SJCRH30 (cell line): ENCODE measurements around the gene TMCO4. TPM values are rescaled to one million over a fixed set of nuclear protein-coding genes. Genes with fewer than 3 reads are reported as not detected.
"Not testable (repeated sequence)": the region's sequence is repeated elsewhere in the genome, so short reads cannot be mapped to it uniquely, and the experiment has no call there.

Experiments used
- DNase-seq, 2 experiments: peaks; one replicate each; pipeline ENCODE4 v3.0.0-alpha.2; 2015 to 2020
- H3K27ac ChIP-seq: fragments of 250-450 bp; sonication (Bioruptor Pico); 2 replicates; pipeline ENCODE4 v1.5.1; 2020; ENCODE audit warnings: mild to moderate bottlenecking, moderate library complexity
- H3K27me3 ChIP-seq: fragments of 250-450 bp; sonication (Bioruptor Pico); 2 replicates; pipeline ENCODE4 v1.5.1; 2020; ENCODE audit warnings: mild to moderate bottlenecking, moderate library complexity
- H3K36me3 ChIP-seq: fragments of 250-450 bp; sonication (Bioruptor Pico); 2 replicates; pipeline ENCODE4 v1.5.1; 2020; ENCODE audit warnings: mild to moderate bottlenecking, moderate library complexity
- H3K4me1 ChIP-seq: fragments of 250-450 bp; sonication (Bioruptor Pico); 2 replicates; pipeline ENCODE4 v1.5.1; 2020; ENCODE audit warnings: mild to moderate bottlenecking, moderate library complexity
- H3K4me3 ChIP-seq: fragments of 250-450 bp; sonication (Bioruptor Pico); 2 replicates; pipeline ENCODE4 v1.5.1; 2020; ENCODE audit warnings: mild to moderate bottlenecking, moderate library complexity
- H3K9me3 ChIP-seq: fragments of 250-450 bp; sonication (Bioruptor Pico); replicated peaks from 2 replicates; pipeline ENCODE4 v1.5.1; 2020; ENCODE audit warnings: mild to moderate bottlenecking, moderate library complexity
- total RNA-seq: library from RNA; depleted of rRNA; stranded (reverse); fragments of >200 nt; shearing (Covaris generic); gene quantifications from 2 replicates; pipeline ENCODE4 v1.2.3, GENCODE V29; 2014; rRNA removed

TMCO4 gene
- total RNA-seq, result 17.7 and 18.0 TPM in 2 replicates

DNA sequence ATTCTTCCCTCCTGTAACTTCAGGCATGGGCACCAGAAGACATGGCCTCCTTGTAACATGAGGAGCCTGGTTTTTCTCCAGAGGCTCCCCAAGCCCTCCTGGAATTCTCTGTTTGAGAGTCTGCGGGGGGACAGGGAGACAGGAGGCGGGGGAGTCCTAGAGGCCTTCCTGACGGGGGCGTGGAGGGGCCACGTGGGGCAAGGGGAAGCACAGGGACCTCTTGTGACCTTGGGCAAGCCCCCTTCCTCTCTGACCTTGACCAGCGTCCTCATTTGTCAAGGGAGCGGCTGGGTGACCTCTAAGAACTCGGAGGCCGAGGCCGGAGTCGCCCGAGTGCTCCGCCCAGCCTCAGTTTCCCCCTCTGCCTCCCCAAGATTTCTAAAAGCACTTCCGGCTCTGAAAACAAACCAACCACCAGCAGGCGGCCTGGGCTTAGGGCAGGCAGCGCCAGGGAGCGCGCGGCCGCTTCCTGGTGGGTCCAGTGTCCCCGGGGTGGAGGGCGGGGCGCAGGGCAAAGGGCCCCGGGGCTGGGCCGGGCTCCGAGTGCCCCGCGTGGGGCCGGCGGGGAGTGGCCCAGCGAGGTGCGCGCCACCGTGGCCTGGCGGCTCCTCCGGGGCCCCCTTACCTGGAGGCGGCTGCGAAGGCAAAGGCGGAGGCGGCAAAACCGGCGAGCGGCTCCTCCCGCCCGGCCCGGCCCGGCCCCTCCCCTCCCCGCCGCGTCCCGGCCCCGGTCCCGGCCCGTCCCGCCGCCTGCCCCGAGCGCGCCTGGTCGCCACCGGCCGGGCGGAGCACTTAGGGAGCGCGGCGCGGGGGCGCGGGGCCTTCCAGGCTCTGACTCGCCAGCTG lies at the start of gene TMCO4:
Gene TMCO4 (minus strand): TSS at position 687 of the 846 bp plus-strand sequence. CDS start 19,158 bp downstream, outside the sequence.
- Histone ChIP-seq H3K27me3 (no peaks in the 10 kb centered on the region), H3K27ac (no peak within 1 kb of the TSS), H3K9me3 (no peaks in the 10 kb centered on the region), H3K4me1 (peaks cover 8% of the 10 kb centered on the region; the same call in 1 of the 2 replicates), H3K4me3 (peak within 1 kb of the TSS; percentile 14; the same call in 1 of the 2 replicates), H3K36me3 (no peaks in the 10 kb centered on the region)
- no peak for DNase-seq

DNA sequence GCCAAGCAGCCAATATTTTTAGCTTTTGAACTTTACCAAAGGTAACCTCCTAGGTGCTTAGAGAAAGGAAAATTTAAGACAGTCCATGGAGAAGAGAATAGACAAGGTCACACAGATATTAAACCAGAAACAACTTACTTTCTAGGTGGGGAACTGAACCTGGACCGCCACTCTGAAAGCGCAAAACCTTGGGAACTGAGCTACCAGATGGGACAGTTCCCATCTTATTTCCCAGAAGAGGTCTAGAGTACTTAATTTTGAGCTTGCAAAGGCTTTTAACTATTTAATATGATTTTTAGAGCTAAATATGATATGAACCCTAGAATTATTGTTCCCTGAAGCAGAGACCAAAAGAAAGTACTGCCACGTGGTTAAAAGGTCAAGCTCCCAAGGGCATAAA lies 49.6 kb upstream of the TMCO4 start:
- not testable (repeated sequence) for H3K4me3 ChIP-seq, DNase-seq, H3K27me3 ChIP-seq, H3K9me3 ChIP-seq, H3K4me1 ChIP-seq, H3K27ac ChIP-seq, H3K36me3 ChIP-seq

DNA sequence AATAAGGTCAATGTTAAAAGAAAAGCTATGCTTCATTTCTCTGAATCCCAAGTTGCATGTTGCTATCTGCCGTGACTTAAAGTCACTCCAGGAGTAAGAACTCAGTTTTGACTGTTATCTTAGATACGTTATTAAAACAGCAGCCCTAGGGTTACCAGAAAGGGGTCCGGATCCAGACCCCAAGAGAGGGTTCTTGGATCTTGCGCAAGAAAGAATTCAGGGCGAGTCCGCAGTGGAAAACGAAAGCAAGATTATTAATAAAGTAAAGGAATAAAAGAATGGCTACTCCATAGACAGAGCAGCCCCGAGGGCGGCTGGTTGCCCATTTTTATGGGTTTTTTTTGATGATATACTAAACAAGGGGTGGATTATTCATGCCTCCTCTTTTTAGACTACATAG lies 47.6 kb upstream of the TMCO4 start:
- not testable (repeated sequence) for H3K27ac ChIP-seq, H3K9me3 ChIP-seq, H3K4me1 ChIP-seq, H3K27me3 ChIP-seq, H3K4me3 ChIP-seq, DNase-seq, H3K36me3 ChIP-seq

DNA sequence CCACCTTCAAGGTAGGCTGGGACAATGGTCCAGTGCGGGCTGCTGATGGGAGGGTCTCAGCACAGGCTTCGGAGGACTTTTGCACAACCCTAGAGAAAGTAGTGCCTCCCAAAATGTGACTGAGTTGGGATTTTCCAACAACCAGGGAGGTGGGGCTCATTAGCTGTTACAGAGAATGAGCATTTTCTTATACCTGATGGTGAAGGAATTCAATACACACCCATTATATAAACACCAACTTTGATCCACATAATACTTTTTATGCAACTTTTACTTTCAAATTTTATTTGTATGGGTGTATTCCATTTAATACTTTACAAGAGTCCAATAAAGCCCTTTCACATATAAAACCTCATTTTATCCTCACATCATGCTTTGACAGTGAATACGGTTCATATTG lies 46.6 kb upstream of the TMCO4 start:
- Histone ChIP-seq H3K9me3 (0 out of 2 replicates have a peak, but pooled peaks cover 4% of the 10 kb centered on the region), H3K4me1 (0 out of 2 replicates have a peak, but pooled peaks cover 3% of the 10 kb centered on the region), H3K27me3 (no peaks in the 10 kb centered on the region), H3K27ac (no peak overlapping the region), H3K4me3 (no peak overlapping the region), H3K36me3 (no peaks in the 10 kb centered on the region; the same call in 1 of the 2 replicates)
- DNase-seq, result no peak

DNA sequence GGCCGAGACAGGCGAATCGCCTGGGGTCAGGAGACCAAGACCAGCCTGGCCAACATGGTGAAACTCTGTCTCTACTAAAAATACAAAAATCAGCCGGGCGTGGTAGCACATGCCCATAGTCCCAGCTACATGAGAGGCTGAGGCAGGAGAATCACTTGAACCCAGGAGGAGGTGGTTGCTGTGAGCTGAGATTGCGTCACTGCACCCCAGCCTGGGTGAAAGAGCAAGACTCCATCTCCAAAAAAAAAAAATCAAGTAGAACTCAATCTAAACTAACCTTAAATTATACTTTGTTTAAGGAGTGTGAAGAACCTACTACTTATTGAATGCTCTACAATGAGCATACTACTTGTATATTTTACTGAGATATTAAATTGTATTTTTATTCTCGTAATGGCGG lies 45.8 kb upstream of the TMCO4 start:
- no peak for DNase-seq
- H3K9me3 ChIP-seq, result 0 out of 2 replicates have a peak, but pooled peaks cover 4% of the 10 kb centered on the region
- H3K4me1 ChIP-seq, result peaks cover 7% of the 10 kb centered on the region
- H3K27me3 ChIP-seq, result no peaks in the 10 kb centered on the region
- no peak overlapping the region for H3K27ac ChIP-seq
- H3K36me3 ChIP-seq, result no peaks in the 10 kb centered on the region; the same call in 1 of the 2 replicates
- H3K4me3 ChIP-seq, result no peak overlapping the region

DNA sequence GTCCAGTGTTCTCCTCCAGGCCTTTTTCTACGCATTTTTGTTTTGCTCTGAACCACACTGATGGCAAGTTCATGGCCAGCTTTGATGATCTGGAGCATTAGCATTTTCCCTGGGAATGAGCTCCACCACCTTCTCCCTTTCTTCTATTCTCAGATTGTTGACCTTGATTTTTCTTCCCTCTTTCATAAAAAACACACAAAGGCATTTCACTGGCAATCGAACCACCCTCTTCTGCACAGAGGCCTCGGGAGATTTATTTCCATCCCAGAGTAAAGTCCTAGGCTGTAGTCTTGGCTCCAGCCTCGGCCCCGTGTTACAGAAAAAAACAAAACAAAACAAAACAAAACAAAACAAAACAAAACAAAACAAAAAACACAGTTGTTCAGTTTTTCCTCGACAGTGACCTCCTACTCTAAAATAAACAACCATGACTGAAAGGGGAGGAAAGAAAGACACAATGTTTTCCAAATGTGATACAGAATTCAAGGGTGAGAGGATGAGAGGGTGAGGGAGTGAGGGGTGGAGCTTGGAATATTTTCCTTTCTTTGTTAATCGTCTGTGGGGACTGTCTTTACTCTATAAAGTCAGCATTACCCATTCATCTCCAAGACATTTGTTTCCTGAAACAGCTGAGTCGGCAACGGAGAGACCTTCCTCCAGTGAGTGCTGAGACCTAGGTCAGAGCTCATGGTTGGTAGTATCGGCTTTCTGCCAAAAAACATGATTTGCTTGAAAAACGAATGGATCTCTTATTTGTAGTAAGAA lies 45.2 kb upstream of the TMCO4 start:
- H3K27me3 ChIP-seq, result no peaks in the 10 kb centered on the region
- no peaks in the 10 kb centered on the region for H3K36me3 ChIP-seq
- H3K4me3 ChIP-seq, result peak overlapping the region; percentile 11; the same call in 1 of the 2 replicates
- peak; percentile 24 to 52 for DNase-seq
- H3K9me3 ChIP-seq, result 0 out of 2 replicates have a peak, but pooled peaks cover 4% of the 10 kb centered on the region
- peaks cover 13% of the 10 kb centered on the region for H3K4me1 ChIP-seq
- peak overlapping the region; percentile 2; the same call in 1 of the 2 replicates for H3K27ac ChIP-seq

DNA sequence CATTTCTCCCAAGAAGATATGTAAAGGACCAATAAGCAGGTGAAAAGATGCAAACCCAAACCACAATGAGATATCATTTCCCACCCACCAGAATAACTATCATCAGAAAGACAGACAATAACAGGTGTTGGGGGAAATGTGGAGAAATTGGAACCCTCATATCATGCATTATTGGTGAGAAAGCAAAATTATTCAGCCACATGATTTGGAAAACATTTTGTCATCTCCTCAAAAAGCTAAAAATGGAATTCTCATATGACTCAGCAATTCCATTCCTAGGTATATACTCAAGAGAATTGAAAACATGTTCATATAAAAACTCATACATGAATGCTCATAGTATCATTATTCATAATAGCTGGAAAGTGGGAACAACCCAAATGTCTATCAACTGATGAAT lies 40.5 kb upstream of the TMCO4 start:
- peak; percentile 35 to 86 for DNase-seq
- Histone ChIP-seq H3K9me3 (peaks cover 9% of the 10 kb centered on the region), H3K27ac (peak overlapping the region; percentile 46), H3K27me3 (no peaks in the 10 kb centered on the region), H3K4me3 (no peak overlapping the region), H3K36me3 (no peaks in the 10 kb centered on the region), H3K4me1 (peaks cover 26% of the 10 kb centered on the region)

DNA sequence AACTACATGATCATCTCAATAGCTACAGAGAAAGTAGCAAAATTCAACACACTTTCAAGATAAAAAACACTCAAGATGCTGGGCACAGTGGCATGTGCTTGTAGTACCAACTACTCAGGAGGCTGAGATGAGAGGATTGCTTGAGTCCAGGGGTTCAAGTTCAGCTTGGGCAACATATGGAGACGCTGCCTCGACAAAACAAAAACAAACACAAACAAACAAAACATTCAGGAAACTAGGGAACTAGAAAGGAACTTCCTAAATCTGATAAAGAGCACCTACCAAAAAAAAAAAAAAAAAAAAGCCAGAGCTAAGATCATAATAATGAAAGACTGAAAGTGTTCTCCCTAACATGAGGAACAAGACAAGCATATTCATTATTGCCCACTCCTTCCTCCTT lies 38.1 kb upstream of the TMCO4 start:
- peaks cover 6% of the 10 kb centered on the region for H3K9me3 ChIP-seq
- H3K27me3 ChIP-seq, result no peaks in the 10 kb centered on the region
- no peaks in the 10 kb centered on the region for H3K36me3 ChIP-seq
- H3K4me3 ChIP-seq, result no peak overlapping the region
- DNase-seq, result no peak
- H3K27ac ChIP-seq, result no peak overlapping the region
- H3K4me1 ChIP-seq, result peaks cover 27% of the 10 kb centered on the region

DNA sequence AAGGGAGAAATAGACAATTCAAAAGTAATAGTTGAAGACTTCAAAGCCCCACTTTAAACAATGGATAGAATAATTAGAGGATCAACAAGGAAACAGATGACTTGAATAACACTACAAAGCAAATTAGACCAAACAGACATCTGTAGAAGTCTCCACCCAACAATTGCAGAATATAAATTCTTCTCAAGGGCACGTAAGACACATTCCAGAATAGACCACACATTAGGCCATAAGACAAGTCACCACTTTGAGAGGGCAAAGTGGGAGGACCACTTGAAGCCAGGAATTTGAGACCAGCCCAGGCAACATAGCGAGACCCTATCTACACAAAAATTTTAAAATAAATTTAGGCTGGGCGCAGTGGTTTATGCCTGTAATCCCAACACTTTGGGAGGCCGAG lies 35.9 kb upstream of the TMCO4 start:
- no peaks in the 10 kb centered on the region for H3K27me3 ChIP-seq
- peaks cover 23% of the 10 kb centered on the region for H3K4me1 ChIP-seq
- H3K4me3 ChIP-seq, result no peak overlapping the region
- no peaks in the 10 kb centered on the region for H3K36me3 ChIP-seq
- peaks cover 10% of the 10 kb centered on the region for H3K9me3 ChIP-seq
- H3K27ac ChIP-seq, result no peak overlapping the region
- peak in 1 of 2 experiments; percentile 22 for DNase-seq

DNA sequence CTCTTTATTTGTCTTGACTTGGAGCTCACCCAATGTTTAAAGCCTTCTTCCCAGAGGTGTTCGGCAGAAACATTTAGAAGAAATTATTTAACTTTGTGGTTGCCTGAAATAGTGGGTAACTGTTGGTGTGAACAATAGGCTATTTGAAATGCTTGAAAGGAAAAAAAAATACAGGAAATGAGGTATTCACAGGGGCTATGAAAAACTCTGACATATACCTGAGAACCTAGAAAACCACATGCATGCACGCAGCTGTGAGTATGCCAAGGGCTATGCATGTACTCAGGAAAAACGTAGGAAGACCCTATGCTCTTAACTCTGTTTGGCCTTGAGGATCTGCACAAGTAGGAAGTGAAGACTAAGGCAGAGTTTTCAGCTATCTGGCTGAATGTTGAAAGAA lies 31.7 kb upstream of the TMCO4 start:
- no peak for DNase-seq
- Histone ChIP-seq H3K9me3 (peaks cover 10% of the 10 kb centered on the region), H3K4me1 (peaks cover 5% of the 10 kb centered on the region), H3K36me3 (no peaks in the 10 kb centered on the region), H3K27me3 (no peaks in the 10 kb centered on the region), H3K4me3 (no peak overlapping the region), H3K27ac (no peak overlapping the region)

DNA sequence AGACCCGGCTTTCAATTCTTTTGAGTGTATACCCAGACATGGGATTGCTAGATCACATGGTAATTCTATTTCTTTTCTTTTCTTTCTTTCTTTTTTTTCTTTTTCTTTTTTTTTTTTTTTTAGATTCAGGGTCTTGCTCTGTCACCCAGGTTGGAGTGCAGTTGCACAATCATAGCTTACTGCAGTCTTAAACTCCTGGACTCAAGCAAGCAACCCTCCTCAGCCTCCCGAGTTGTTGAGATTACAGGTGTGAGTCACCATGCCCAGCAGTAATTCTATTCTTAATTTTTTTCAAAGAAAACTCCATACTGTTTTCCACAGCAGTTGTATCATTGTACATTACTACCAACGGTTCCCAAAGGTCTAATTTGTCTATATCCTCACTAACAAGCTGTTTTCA lies 28.8 kb upstream of the TMCO4 start:
- Histone ChIP-seq H3K4me1 (peaks cover 11% of the 10 kb centered on the region), H3K36me3 (no peaks in the 10 kb centered on the region), H3K27me3 (no peaks in the 10 kb centered on the region), H3K27ac (no peak overlapping the region), H3K4me3 (no peak overlapping the region), H3K9me3 (peaks cover 10% of the 10 kb centered on the region)
- no peak for DNase-seq

DNA sequence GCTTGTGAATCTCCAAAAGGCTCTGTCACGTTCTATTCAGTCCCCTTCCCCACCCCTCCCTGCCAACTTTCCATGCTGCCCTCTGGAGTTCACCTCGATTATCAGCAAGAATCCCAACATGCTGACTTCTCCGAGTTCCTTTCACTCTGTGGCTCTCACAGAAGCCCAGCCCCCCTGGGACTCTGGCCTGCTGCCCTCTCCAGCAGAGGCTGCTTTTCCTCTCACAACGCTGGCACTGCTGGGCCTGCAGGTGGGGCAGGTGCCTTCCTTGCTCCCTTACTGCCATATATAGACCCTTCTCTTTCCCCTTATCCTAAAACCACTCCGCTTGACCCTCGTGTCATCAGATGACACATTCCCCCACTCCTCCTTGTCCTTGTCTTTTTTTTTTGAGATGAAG lies 25.6 kb upstream of the TMCO4 start:
- Histone ChIP-seq H3K27me3 (no peaks in the 10 kb centered on the region), H3K27ac (no peak overlapping the region), H3K4me1 (peaks cover 11% of the 10 kb centered on the region), H3K36me3 (no peaks in the 10 kb centered on the region), H3K4me3 (no peak overlapping the region), H3K9me3 (peaks cover 5% of the 10 kb centered on the region)
- DNase-seq, result peak in 1 of 2 experiments; percentile 21

DNA sequence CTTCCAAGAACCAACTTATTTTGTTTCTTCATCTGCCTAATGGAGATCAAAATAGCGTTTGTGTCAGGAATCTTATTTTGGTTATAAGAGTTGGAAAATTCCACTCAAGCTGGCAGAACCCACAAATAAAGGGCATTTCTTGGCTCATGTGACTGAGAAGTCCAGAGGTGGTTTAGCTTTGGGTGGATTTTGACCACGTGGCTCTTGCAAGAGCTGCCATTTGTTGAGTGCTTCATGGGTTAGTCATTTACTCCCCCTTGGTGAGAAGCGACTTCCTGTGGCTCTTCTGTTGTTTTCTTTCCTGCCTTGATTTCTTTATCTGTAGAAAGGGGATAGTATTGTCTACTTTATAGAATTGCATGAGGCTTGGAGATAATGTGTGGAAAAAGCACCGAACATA lies 24.8 kb upstream of the TMCO4 start:
- Histone ChIP-seq H3K4me3 (no peak overlapping the region), H3K9me3 (peaks cover 5% of the 10 kb centered on the region), H3K27me3 (no peaks in the 10 kb centered on the region), H3K36me3 (no peaks in the 10 kb centered on the region), H3K4me1 (peaks cover 11% of the 10 kb centered on the region), H3K27ac (no peak overlapping the region)
- peak in 1 of 2 experiments; percentile 27 for DNase-seq

DNA sequence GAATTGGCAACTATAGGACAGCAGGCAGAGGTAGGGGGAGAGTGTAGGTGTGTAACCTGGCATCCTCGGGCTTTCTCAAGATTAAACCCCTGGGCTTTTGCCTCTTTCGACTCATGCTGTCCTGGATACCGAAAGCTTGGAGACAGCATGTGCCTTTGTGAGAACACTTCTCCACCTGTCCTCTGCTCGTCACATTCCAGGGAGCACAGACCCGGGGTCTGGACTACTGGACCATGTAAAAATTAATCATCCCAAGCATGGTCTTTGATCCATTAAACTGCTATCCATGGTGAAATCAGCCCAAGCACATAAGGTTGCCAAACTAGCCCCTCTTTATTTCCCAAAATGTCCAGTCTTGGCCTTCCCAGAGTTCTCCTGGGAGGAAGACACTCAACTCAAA lies 24.3 kb upstream of the TMCO4 start:
- Histone ChIP-seq H3K9me3 (peaks cover under 1% of the 10 kb centered on the region), H3K36me3 (no peaks in the 10 kb centered on the region), H3K4me3 (no peak overlapping the region), H3K27me3 (no peaks in the 10 kb centered on the region), H3K4me1 (peaks cover 11% of the 10 kb centered on the region), H3K27ac (no peak overlapping the region)
- DNase-seq, result peak in 1 of 2 experiments; percentile 42

DNA sequence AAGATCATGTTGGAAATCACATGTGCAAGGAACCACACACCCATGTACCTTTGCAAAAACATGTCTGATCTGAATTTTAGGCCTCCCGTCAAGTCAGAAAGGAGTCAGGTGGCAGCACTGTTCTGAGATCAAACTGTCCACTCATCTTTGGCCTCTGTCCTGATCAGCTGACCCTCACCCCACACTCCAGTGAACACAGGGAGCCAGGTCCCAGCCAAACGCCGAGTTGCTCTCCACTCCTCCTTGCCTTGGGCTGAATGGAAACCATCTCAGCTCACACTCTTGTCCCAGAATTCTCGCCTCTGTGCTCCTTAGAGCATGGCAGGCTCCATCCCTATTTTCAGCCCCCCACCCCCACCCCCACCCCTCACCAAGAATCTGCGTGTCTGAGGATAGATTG lies 20.0 kb upstream of the TMCO4 start:
- Histone ChIP-seq H3K9me3 (no peaks in the 10 kb centered on the region; the same call in 1 of the 2 replicates), H3K4me1 (peaks cover 33% of the 10 kb centered on the region), H3K27me3 (no peaks in the 10 kb centered on the region), H3K27ac (no peak overlapping the region), H3K4me3 (no peak overlapping the region), H3K36me3 (no peaks in the 10 kb centered on the region)
- DNase-seq, result no peak
